H1 (cell line): Measurements from ENCODE around the gene RORB. TPM values are rescaled to one million over a fixed set of nuclear protein-coding genes. Genes with fewer than 3 reads are reported as not detected.
A peak's percentile ranks its signal among the peaks of the same experiment; 100 is the strongest.

ENCODE experiments used
- CTCF ChIA-PET: fragments of 300-600 bp; sonication (Branson Sonifier 250); formaldehyde crosslinking; loops from one replicate; lab custom pipeline; 2021; ENCODE audit not compliant: partially characterized antibody; lab: Charles Lee
- POLR2A ChIA-PET: fragments of 300-600 bp; sonication (Branson Sonifier 250); formaldehyde crosslinking; loops from one replicate; lab custom pipeline; 2021; ENCODE audit warnings: inconsistent platforms; ENCODE audit not compliant: partially characterized antibody; lab: Charles Lee
- DNase-seq, 2 experiments: peaks; one replicate each; pipeline versions ENCODE4 v3.0.0 to v3.0.0-alpha.2; 2010 to 2022; ENCODE audit warnings: low spot score in 2 of 2, low read depth in 1 of 2, mixed read lengths in 1 of 2
- FAIRE-seq: peaks from 2 replicates; lab custom pipeline; 2011; peaks lifted over from hg19 to GRCh38; lab: Jason Lieb, UNC
- H2AFZ ChIP-seq: 2 replicates; pipeline ENCODE4 v1.8.1; 2012; ENCODE audit warnings: low read length, inconsistent platforms
- H2AK5ac ChIP-seq: 2 replicates; pipeline ENCODE4 v1.6.1; 2013; ENCODE audit warnings: low read depth, low read length
- H2BK120ac ChIP-seq: replicated peaks from 2 replicates; pipeline ENCODE3; 2013; ENCODE audit warnings: low read depth, low read length, inconsistent platforms
- H2BK12ac ChIP-seq: 2 replicates; pipeline ENCODE4 v1.6.1; 2013; ENCODE audit warnings: low read depth, low read length
- H2BK15ac ChIP-seq: 2 replicates; pipeline ENCODE4 v1.6.1; 2013; ENCODE audit warnings: low read length
- H2BK20ac ChIP-seq: 2 replicates; pipeline ENCODE4 v1.6.1; 2013; ENCODE audit warnings: low read length
- H2BK5ac ChIP-seq: 2 replicates; pipeline ENCODE4 v1.6.1; 2013; ENCODE audit warnings: low read depth, low read length
- H3K14ac ChIP-seq: 2 replicates; pipeline ENCODE4 v1.6.1; 2013; ENCODE audit warnings: inconsistent platforms; ENCODE audit not compliant: insufficient read length
- H3K18ac ChIP-seq: 2 replicates; pipeline ENCODE4 v1.6.1; 2013; ENCODE audit warnings: low read length; ENCODE audit errors: extremely low read depth
- H3K23ac ChIP-seq: 2 replicates; pipeline ENCODE4 v1.6.1; 2013; ENCODE audit warnings: inconsistent platforms; ENCODE audit not compliant: insufficient read length
- H3K23me2 ChIP-seq: 2 replicates; pipeline ENCODE4 v1.6.1; 2013; ENCODE audit warnings: low read depth, low read length
- H3K27ac ChIP-seq: 2 replicates; pipeline ENCODE4 v1.6.1; 2011; ENCODE audit warnings: low read depth, low read length, inconsistent platforms
- H3K27me3 ChIP-seq, 4 experiments: replicated peaks in 1 of 4; 1 replicate in 1 of 4; 2 replicates in 3 of 4; pipeline versions ENCODE4 v1.6.1 to v1.8.1; 2011 to 2013; ENCODE audit warnings: low read length in 3 of 4, mild to moderate bottlenecking in 3 of 4, inconsistent platforms in 2 of 4, mixed read lengths in 2 of 4, moderate library complexity in 1 of 4; ENCODE audit not compliant: control insufficient read depth in 3 of 4, insufficient read depth in 3 of 4; ENCODE audit errors: extremely low read depth in 1 of 4
- H3K36me3 ChIP-seq, 4 experiments: 2 replicates each; pipeline versions ENCODE4 v1.6.1 to v1.8.1; 2011 to 2013; ENCODE audit warnings: mild to moderate bottlenecking in 4 of 4, low read length in 3 of 4, moderate library complexity in 2 of 4, control low read depth in 1 of 4, inconsistent platforms in 1 of 4; ENCODE audit not compliant: insufficient read depth in 4 of 4, control insufficient read depth in 2 of 4
- H3K4ac ChIP-seq: replicated peaks from 2 replicates; pipeline ENCODE3; 2013; ENCODE audit warnings: low read length, low read depth, mixed read lengths, inconsistent platforms; ENCODE audit not compliant: insufficient read length
- H3K4me1 ChIP-seq, 4 experiments: replicated peaks in 1 of 4; 1 replicate in 1 of 4; 2 replicates in 3 of 4; pipeline versions ENCODE4 v1.6.1 to v1.8.1; 2011 to 2013; ENCODE audit warnings: low read length in 3 of 4, inconsistent platforms in 2 of 4, mixed read lengths in 1 of 4; ENCODE audit not compliant: insufficient read depth in 4 of 4, control insufficient read depth in 3 of 4
- H3K4me2 ChIP-seq, 2 experiments: 2 replicates each; pipeline versions ENCODE4 v1.6.1 to v1.8.1; 2011 to 2013; ENCODE audit warnings: low read depth in 2 of 2, low read length in 2 of 2, control low read depth in 1 of 2, inconsistent platforms in 1 of 2, mild to moderate bottlenecking in 1 of 2; ENCODE audit not compliant: insufficient read depth in 1 of 2
- H3K4me3 ChIP-seq, 4 experiments: fragments of 200-600, 300-600 bp in 1 of 4; sonication (generic), shearing (Covaris generic), sonication (Bioruptor Twin) in 1 of 4; 2 replicates each; pipeline versions ENCODE4 v1.5.1 to v1.8.1; 2011 to 2016; ENCODE audit warnings: low read length in 4 of 4, low read depth in 3 of 4, control low read depth in 2 of 4, inconsistent platforms in 2 of 4, mild to moderate bottlenecking in 2 of 4, mixed read lengths in 1 of 4, moderate library complexity in 1 of 4; ENCODE audit not compliant: insufficient read depth in 2 of 4; ENCODE audit errors: extremely low read depth in 1 of 4
- H3K56ac ChIP-seq: replicated peaks from 2 replicates; pipeline ENCODE3; 2013; ENCODE audit warnings: low read depth, mild to moderate bottlenecking, mixed read lengths, low read length, inconsistent platforms; ENCODE audit not compliant: insufficient read length
- H3K79me1 ChIP-seq: 2 replicates; pipeline ENCODE4 v1.6.1; 2013; ENCODE audit warnings: low read depth, low read length, control low read depth
- H3K79me2 ChIP-seq, 2 experiments: 2 replicates each; pipeline versions ENCODE4 v1.6.1 to v1.8.1; 2012 to 2013; ENCODE audit warnings: low read length in 2 of 2, mild to moderate bottlenecking in 2 of 2, inconsistent platforms in 1 of 2; ENCODE audit not compliant: insufficient read depth in 2 of 2, control insufficient read depth in 1 of 2
- H3K9ac ChIP-seq, 4 experiments: replicated peaks in 1 of 4; 1 replicate in 1 of 4; 2 replicates in 3 of 4; pipeline versions ENCODE4 v1.6.1 to v1.8.1; 2011 to 2013; ENCODE audit warnings: low read depth in 3 of 4, low read length in 3 of 4, control low read depth in 2 of 4, mild to moderate bottlenecking in 2 of 4, moderate library complexity in 2 of 4, inconsistent platforms in 1 of 4; ENCODE audit errors: extremely low read depth in 1 of 4
- H3K9me3 ChIP-seq, 2 experiments: 2 replicates each; pipeline versions ENCODE4 v1.6.1 to v1.8.1; 2012 to 2013; ENCODE audit warnings: mild to moderate bottlenecking in 2 of 2, moderate library complexity in 2 of 2, control low read depth in 1 of 2, inconsistent platforms in 1 of 2, low read depth in 1 of 2, low read length in 1 of 2, mixed read lengths in 1 of 2; ENCODE audit not compliant: insufficient read depth in 2 of 2
- H4K20me1 ChIP-seq, 2 experiments: replicated peaks in 1 of 2; 2 replicates each; pipeline versions ENCODE3 to v1.8.1; 2011 to 2013; ENCODE audit warnings: inconsistent platforms in 2 of 2, low read length in 2 of 2, mild to moderate bottlenecking in 1 of 2; ENCODE audit not compliant: insufficient read depth in 2 of 2, control insufficient read depth in 1 of 2
- H4K5ac ChIP-seq: 2 replicates; pipeline ENCODE4 v1.6.1; 2013; ENCODE audit warnings: low read length, low read depth, mixed read lengths, inconsistent platforms; ENCODE audit not compliant: insufficient read length
- H4K8ac ChIP-seq: 2 replicates; pipeline ENCODE4 v1.8.0; 2013; ENCODE audit warnings: mild to moderate bottlenecking, moderate library complexity, low read length, inconsistent platforms; ENCODE audit not compliant: insufficient read depth; ENCODE audit errors: extremely low read depth
- H4K91ac ChIP-seq: replicated peaks from 2 replicates; pipeline ENCODE3; 2013; ENCODE audit warnings: low read length, mixed read lengths, inconsistent platforms; ENCODE audit not compliant: insufficient read length
- CTBP2 ChIP-seq: IDR thresholded peaks from 2 replicates; pipeline ENCODE4 v1.7.0; 2011; ENCODE audit warnings: borderline replicate concordance, mild to moderate bottlenecking, moderate library complexity, mixed read lengths, low read length; ENCODE audit not compliant: insufficient read depth, insufficient read length
- HDAC6 ChIP-seq: IDR thresholded peaks from one replicate; pipeline ENCODE4 v1.7.1; 2012; ENCODE audit warnings: low read depth, mild to moderate bottlenecking, inconsistent platforms, low read length, moderate library complexity
- JUND ChIP-seq: IDR thresholded peaks from 2 replicates; pipeline ENCODE4 v1.6.1; 2011; ENCODE audit warnings: mild to moderate bottlenecking, improper control_type of control experiment, low read length
- KDM1A ChIP-seq: fragments of 200-600, 300-600 bp; sonication (generic); IDR thresholded peaks from 2 replicates; pipeline ENCODE4 v1.7.1; 2016; ENCODE audit warnings: mild to moderate bottlenecking, low read length, borderline replicate concordance
- KDM4A ChIP-seq: IDR thresholded peaks from one replicate; pipeline ENCODE4 v1.7.1; 2012; ENCODE audit warnings: low read depth, mild to moderate bottlenecking, moderate library complexity, low read length, inconsistent platforms; ENCODE audit not compliant: severe bottlenecking
- RBBP5 ChIP-seq: IDR thresholded peaks from 2 replicates; pipeline ENCODE4 v1.7.1; 2012; ENCODE audit warnings: low read depth, mild to moderate bottlenecking, inconsistent platforms, low read length, moderate library complexity, borderline replicate concordance
- SIN3A ChIP-seq, 2 experiments: IDR thresholded peaks in 1 of 2; conservative IDR thresholded peaks in 1 of 2; 2 replicates each; pipeline ENCODE4 v1.6.1; 2011 to 2012; ENCODE audit warnings: low read length in 2 of 2, improper control_type of control experiment in 1 of 2, low read depth in 1 of 2, mild to moderate bottlenecking in 1 of 2
- SRF ChIP-seq: IDR thresholded peaks from 2 replicates; pipeline ENCODE4 v1.6.1; 2011; ENCODE audit warnings: mild to moderate bottlenecking, low read depth, low read length, moderate library complexity
- WGBS, 2 experiments: shearing (Covaris generic) in 1 of 2; methylation state at CpG; one replicate each; pipeline versions ENCODE4 v1.1.6 to v1.1.7; 2013 to 2015; ENCODE audit warnings: low lambda C conversion rate in 2 of 2, mixed read lengths in 2 of 2, inconsistent platforms in 1 of 2, low coverage in 1 of 2, missing lambda C conversion rate in 1 of 2; ENCODE audit not compliant: insufficient replicate concordance in 2 of 2, insufficient coverage in 1 of 2, insufficient read length in 1 of 2; ENCODE audit errors: extremely low coverage in 1 of 2, missing lambda C conversion rate in 1 of 2; 5-methylcytosine and 5-hydroxymethylcytosine counted together
- polyA plus RNA-seq, 7 experiments: library from polyadenylated mRNA; depleted of rRNA in 3 of 7; stranded (reverse) in 5 of 7; unstranded in 2 of 7; fragments of >200 nt in 5 of 7; fragments of 200-250 nt in 2 of 7; gene quantifications; 1 replicate in 5 of 7; 2 replicates in 1 of 7; 4 replicates in 1 of 7; pipeline versions ENCODE4 v1.2.1 to v1.2.3, GENCODE V29; 2011 to 2013; ENCODE audit warnings: missing spikeins in 2 of 7, mixed read lengths in 2 of 7
- total RNA-seq: library from RNA; stranded (reverse); fragmentation: NEBNext Ultra II Directional; extraction: Animal tissue kit (Norgen Biotek cat#: 25700); gene quantifications from 2 replicates; pipeline ENCODE4 v1.2.1, GENCODE V29; 2021
- TF ChIP-seq, protein P1 (sequence below): IDR thresholded peaks from 2 replicates; pipeline ENCODE4 v1.6.1; 2012; ENCODE audit warnings: low read length, inconsistent platforms
- TF ChIP-seq, protein P2 (sequence below): IDR thresholded peaks from 2 replicates; pipeline ENCODE4 v1.6.1; 2011; ENCODE audit warnings: low read depth, mild to moderate bottlenecking, low read length; ENCODE audit not compliant: insufficient read depth

The RORB gene
- total and polyA plus RNA-seq, 2 of the 8 experiments (the other 6 are each of a cell fraction or from before 2014, with no cell fraction given): 2.3 to 7.1 TPM

DNA sequence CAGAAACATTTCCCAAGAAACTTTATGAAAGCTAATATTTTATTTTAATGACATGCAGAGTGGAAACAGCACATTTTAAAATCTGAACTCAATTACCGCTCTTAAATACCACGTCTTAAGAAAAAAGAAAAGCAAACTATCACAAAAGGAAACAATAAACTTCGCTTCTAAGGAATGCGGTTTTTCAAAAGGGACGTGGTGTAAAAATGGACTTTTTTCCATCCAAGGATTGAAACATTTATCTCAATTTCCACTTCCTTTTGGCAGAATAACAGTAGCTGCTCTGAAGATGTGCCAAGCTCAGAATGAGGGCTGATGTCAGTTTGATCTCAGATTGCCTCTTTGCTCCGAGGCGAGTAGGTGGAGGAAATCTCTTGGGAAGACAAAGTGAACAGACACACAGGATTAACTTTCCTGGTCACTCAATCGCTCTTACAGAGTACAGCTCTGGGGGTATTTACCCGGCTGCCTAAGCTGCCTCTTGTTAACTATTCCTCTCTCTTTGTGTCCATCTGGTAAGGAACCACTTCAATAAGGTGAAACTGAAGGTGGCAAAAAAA lies 232.1 kb downstream of the RORB start:
- H3K27me3 ChIP-seq: no peaks in the 10 kb centered on the region
- H3K9ac ChIP-seq: no peak overlapping the region
- no peaks in the 10 kb centered on the region for H3K9me3 ChIP-seq
- 0 out of 2 replicates have a peak overlapping the region, but pooled peaks have one; percentile 14 for H2AFZ ChIP-seq
- no peak overlapping the region for H2BK20ac ChIP-seq
- no peak overlapping the region for H2AK5ac ChIP-seq
- no peak overlapping the region for H2BK12ac ChIP-seq
- H2BK120ac ChIP-seq: no peak overlapping the region
- H3K36me3 ChIP-seq: no peaks in the 10 kb centered on the region
- H3K4me3 ChIP-seq: no peak overlapping the region
- no peaks in the 10 kb centered on the region for H3K23me2 ChIP-seq
- ChIA-PET POLR2A (no interaction called here), CTCF (interaction anchor here (1.0 kb wide), 1 partner anchor 76 kb away, joined by 3 read pairs; no protein-coding TSS in a partner anchor)
- H3K79me2 ChIP-seq: no peaks in the 10 kb centered on the region
- FAIRE-seq (no peak), DNase-seq (no peak)
- H4K8ac ChIP-seq: no peak overlapping the region
- 93% methylated on average over 9 of the region's 9 CpGs; no CpG with 5 or more reads in 1 of the 2 experiments for WGBS, 2 experiments
- H4K5ac ChIP-seq: no peak overlapping the region
- H2BK15ac ChIP-seq: peak overlapping the region; percentile 20; the same call in 1 of the 2 replicates
- no peak overlapping the region for H3K27ac ChIP-seq
- H3K4me1 ChIP-seq: peaks cover 0 to 2% (median 0%) of the 10 kb centered on the region in 4 experiments; a peak in 3 of 7 replicates
- no peak overlapping the region for H3K18ac ChIP-seq
- H3K14ac ChIP-seq: no peak overlapping the region
- no peaks in the 10 kb centered on the region for H3K79me1 ChIP-seq
- no peak overlapping the region for H3K56ac ChIP-seq
- no peaks in the 10 kb centered on the region for H4K20me1 ChIP-seq
- H3K4ac ChIP-seq: no peak overlapping the region
- no peak overlapping the region for H4K91ac ChIP-seq
- no peak overlapping the region for H3K23ac ChIP-seq
- no peak overlapping the region for H3K4me2 ChIP-seq
- no peak overlapping the region for H2BK5ac ChIP-seq
- TF ChIP-seq, protein P1, sequence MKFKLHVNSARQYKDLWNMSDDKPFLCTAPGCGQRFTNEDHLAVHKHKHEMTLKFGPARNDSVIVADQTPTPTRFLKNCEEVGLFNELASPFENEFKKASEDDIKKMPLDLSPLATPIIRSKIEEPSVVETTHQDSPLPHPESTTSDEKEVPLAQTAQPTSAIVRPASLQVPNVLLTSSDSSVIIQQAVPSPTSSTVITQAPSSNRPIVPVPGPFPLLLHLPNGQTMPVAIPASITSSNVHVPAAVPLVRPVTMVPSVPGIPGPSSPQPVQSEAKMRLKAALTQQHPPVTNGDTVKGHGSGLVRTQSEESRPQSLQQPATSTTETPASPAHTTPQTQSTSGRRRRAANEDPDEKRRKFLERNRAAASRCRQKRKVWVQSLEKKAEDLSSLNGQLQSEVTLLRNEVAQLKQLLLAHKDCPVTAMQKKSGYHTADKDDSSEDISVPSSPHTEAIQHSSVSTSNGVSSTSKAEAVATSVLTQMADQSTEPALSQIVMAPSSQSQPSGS: no peak
- TF ChIP-seq KDM4A: no peak
- TF ChIP-seq JUND: no peak
- no peak for TF ChIP-seq SRF
- TF ChIP-seq KDM1A: no peak
- no peak for TF ChIP-seq HDAC6
- TF ChIP-seq, protein P2, sequence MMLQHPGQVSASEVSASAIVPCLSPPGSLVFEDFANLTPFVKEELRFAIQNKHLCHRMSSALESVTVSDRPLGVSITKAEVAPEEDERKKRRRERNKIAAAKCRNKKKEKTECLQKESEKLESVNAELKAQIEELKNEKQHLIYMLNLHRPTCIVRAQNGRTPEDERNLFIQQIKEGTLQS: no peak
- TF ChIP-seq SIN3A (conservative IDR thresholded peaks at IDR 0.05 in 1 of 2, IDR thresholded peaks at IDR 0.05 in 1 of 2; ENCODE audit: low read depth in 1 of 2, low read length in 2 of 2): no peak
- TF ChIP-seq CTBP2: no peak
- no peak for TF ChIP-seq RBBP5
